Transverse colon (tissue), 4 donors: ENCODE data around the gene MBTPS1. TPM values are rescaled to one million over a fixed set of nuclear protein-coding genes. Genes with fewer than 3 reads are reported as not detected.

Experiments
- DNase-seq: peaks from one replicate; pipeline ENCODE4 v3.0.0-alpha.2; 2019
- H3K27ac ChIP-seq, 4 donors: fragments of 200-600 bp; sonication (generic); 2 replicates each; pipeline ENCODE4 v1.5.1; 2016 to 2018; ENCODE audit warnings: inconsistent platforms in 4 of 4
- H3K27me3 ChIP-seq: fragments of 200-600 bp; sonication (generic); 2 replicates; pipeline ENCODE4 v1.5.1; 2017; ENCODE audit warnings: inconsistent platforms
- H3K36me3 ChIP-seq, 4 donors: fragments of 200-600 bp; sonication (generic); 2 replicates each; pipeline ENCODE4 v1.5.1; 2017 to 2019; ENCODE audit warnings: inconsistent platforms in 4 of 4
- H3K4me1 ChIP-seq, 4 donors: fragments of 200-600 bp; sonication (generic); 2 replicates each; pipeline ENCODE4 v1.5.1; 2017 to 2020; ENCODE audit warnings: inconsistent platforms in 4 of 4
- H3K4me3 ChIP-seq, 4 donors: fragments of 200-600 bp; sonication (generic); 1 replicate in 1 of 4; 2 replicates in 3 of 4; pipeline versions ENCODE4 v1.5.1 to v1.6.1; 2017 to 2019; ENCODE audit warnings: inconsistent platforms in 4 of 4
- H3K9me3 ChIP-seq, 2 donors: fragments of 200-600 bp; sonication (generic); 2 replicates each; pipeline ENCODE4 v1.5.1; 2017 to 2019; ENCODE audit warnings: inconsistent platforms in 2 of 2
- CTCF ChIP-seq, 5 experiments: fragments of 200-600 bp in 3 of 5; fragments of 450-650 bp in 2 of 5; sonication (generic) in 3 of 5; IDR thresholded peaks; 1 replicate in 2 of 5; 2 replicates in 3 of 5; pipeline ENCODE4 v1.5.1; 2016 to 2017; ENCODE audit warnings: antibody characterized with exemption in 5 of 5, inconsistent platforms in 3 of 5, mild to moderate bottlenecking in 2 of 5, moderate library complexity in 1 of 5
- EP300 ChIP-seq: sonication (generic); formaldehyde crosslinking; IDR thresholded peaks from one replicate; pipeline ENCODE4 v1.6.1; 2017; ENCODE audit warnings: antibody characterized with exemption, low read depth
- POLR2A ChIP-seq: fragments of 450-650 bp; IDR thresholded peaks from one replicate; pipeline ENCODE4 v1.6.1; 2016; ENCODE audit warnings: antibody characterized with exemption, mild to moderate bottlenecking, moderate library complexity
- POLR2AphosphoS5 ChIP-seq, 3 donors: sonication (generic); formaldehyde crosslinking; IDR thresholded peaks; one replicate each; pipeline ENCODE4 v1.6.1; 2016; ENCODE audit warnings: antibody characterized with exemption in 3 of 3
- WGBS, 2 donors: methylation state at CpG; one replicate each; pipeline ENCODE4 v1.1.5; 2018; ENCODE audit warnings: low coverage in 1 of 2; 5-methylcytosine and 5-hydroxymethylcytosine counted together
- in situ Hi-C, 4 donors: fragments of 200-750 bp; cut with MboI; loops; one replicate each; pipeline versions ENCODE4 v1.15.0 to v1.15.1; 2017; ENCODE audit warnings: low sequenced_read_pairs in 3 of 4, low pct_ligation_motif_present in 1 of 4, low pct_unique_long_range_greater_than_20kb in 1 of 4
- intact Hi-C: fragments of 100-400 bp; cut with DNase I; formaldehyde crosslinking; loops from one replicate; pipeline ENCODE4 v1.15.1; 2023; ENCODE audit warnings: low total_unique reads
- total RNA-seq, 4 donors: library from RNA; depleted of rRNA; stranded (reverse); fragments of >200 nt; gene quantifications; one replicate each; pipeline ENCODE4 v1.1.0, GENCODE V29; 2016

MBTPS1 gene
- total RNA-seq, 4 donors from 2014 or later: 53.7 to 110 (median 97.0) TPM

DNA sequence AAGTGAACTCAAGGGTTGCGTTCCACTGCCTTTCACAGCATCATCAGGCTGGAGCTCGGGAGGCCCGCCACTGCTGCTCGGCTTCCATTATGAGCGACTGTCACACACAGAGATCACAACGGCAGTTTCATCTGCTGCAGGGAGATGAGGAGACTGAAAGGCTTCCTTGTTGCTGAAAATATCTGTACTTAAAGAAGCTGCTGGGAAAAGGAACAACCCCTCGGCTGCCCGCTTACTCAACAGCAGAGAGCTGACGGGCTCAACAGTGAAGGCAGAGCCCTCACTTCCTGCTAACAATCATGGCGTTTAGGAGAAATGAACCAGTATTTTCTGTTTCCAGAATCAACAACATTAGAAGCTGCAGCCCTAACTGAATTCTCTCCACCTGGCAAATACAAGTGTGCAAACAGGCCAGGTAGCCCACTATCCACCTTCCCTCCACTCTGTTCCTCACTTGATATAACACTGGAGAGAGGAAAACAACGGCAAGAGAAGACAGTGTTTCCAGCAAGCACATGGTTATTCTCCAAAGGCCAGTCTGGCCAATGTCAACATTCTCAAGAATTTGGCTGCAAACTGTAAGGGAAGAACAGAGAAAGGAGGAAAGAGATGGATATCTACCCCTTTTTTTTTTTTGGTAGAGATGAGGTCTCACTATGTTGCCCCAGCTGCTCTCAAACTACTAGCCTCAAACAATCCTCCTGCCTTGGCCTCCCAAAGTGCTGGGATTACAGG, 33.7 kb downstream of the MBTPS1 start:
- TF ChIP-seq CTCF (IDR thresholded peaks at IDR 0.05) (no peak), POLR2A (no peak), POLR2AphosphoS5 (IDR thresholded peaks at IDR 0.05) (peak in 1 of 3 donors; percentile 29)
- intact Hi-C loops: no loop called here
- in situ Hi-C loops: loop anchor here in 3 of 4 donors (10.0 to 25.0 kb wide), 2 partner anchors 92 to 404 kb away; no protein-coding TSS in a partner anchor
- Histone ChIP-seq H3K9me3 (no peaks in the 10 kb centered on the region), H3K27ac (no peak overlapping the region), H3K27me3 (no peaks in the 10 kb centered on the region), H3K4me3 (no peak overlapping the region), H3K36me3 (peaks cover 0 to 44% (median 16%) of the 10 kb centered on the region in 4 donors), H3K4me1 (no peaks in the 10 kb centered on the region)
- WGBS, 2 donors: 81 to 100% methylated on average over 1 to 11 of the region's 11 CpGs
- no peak for DNase-seq

GRCh38 chr16:84082110-84082509, 34.6 kb downstream of the MBTPS1 start:
- H3K9me3 ChIP-seq: no peaks in the 10 kb centered on the region
- TF ChIP-seq POLR2A (no peak), POLR2AphosphoS5 (IDR thresholded peaks at IDR 0.05) (no peak), CTCF (IDR thresholded peaks at IDR 0.05) (no peak), EP300 (no peak)
- in situ Hi-C loops: loop anchor here in 3 of 4 donors (10.0 to 25.0 kb wide), 2 partner anchors 93 to 405 kb away; no protein-coding TSS in a partner anchor
- H3K4me3 ChIP-seq: no peak overlapping the region
- peaks cover 0 to 44% (median 13%) of the 10 kb centered on the region in 4 donors for H3K36me3 ChIP-seq
- H3K27me3 ChIP-seq: no peaks in the 10 kb centered on the region
- no peaks in the 10 kb centered on the region for H3K4me1 ChIP-seq
- no peak for DNase-seq
- intact Hi-C loops: no loop called here
- H3K27ac ChIP-seq: no peak overlapping the region
- 91 to 100% methylated on average over 2 to 6 of the region's 6 CpGs for WGBS, 2 donors

DNA sequence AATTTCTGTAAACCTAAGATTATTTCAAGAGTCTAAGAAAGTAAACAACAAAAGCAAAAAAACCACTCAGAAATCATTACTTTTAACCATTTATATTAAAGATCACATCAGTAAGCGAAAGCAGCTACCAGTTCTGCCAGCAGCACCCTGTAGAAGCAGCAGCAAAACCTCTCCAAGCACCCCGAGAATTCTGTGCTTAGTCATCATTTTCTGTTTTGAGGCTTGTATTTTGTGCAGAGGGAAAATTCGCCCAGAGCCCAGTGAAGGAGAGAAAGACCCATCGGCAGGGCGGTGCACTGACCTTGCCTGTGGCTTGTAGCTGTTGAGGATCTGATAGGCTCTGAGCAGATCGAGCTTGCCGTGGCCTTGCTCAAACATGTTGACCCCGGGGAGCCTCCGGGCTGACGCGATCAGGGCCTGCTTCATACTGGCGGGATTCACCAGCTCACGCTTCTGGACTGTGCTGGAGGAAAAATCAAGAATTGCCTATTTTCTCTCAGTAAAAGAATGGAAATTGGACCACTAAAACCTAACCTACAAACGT, 35.2 kb downstream of the MBTPS1 start:
- intact Hi-C loops (no loop called here), in situ Hi-C loops (loop anchor here in 3 of 4 donors (10.0 to 25.0 kb wide), 2 partner anchors 93 to 406 kb away; no protein-coding TSS in a partner anchor)
- H3K4me1 ChIP-seq: no peaks in the 10 kb centered on the region
- no peak overlapping the region for H3K4me3 ChIP-seq
- H3K36me3 ChIP-seq: peaks cover 0 to 44% (median 12%) of the 10 kb centered on the region in 4 donors
- DNase-seq: no peak
- 88 to 89% methylated on average over 5 to 14 of the region's 14 CpGs for WGBS, 2 donors
- no peak for TF ChIP-seq POLR2AphosphoS5 (IDR thresholded peaks at IDR 0.05)
- TF ChIP-seq POLR2A: no peak
- TF ChIP-seq CTCF (IDR thresholded peaks at IDR 0.05): no peak
- no peak for TF ChIP-seq EP300
- no peaks in the 10 kb centered on the region for H3K27me3 ChIP-seq
- no peaks in the 10 kb centered on the region for H3K9me3 ChIP-seq
- H3K27ac ChIP-seq: no peak overlapping the region

DNA sequence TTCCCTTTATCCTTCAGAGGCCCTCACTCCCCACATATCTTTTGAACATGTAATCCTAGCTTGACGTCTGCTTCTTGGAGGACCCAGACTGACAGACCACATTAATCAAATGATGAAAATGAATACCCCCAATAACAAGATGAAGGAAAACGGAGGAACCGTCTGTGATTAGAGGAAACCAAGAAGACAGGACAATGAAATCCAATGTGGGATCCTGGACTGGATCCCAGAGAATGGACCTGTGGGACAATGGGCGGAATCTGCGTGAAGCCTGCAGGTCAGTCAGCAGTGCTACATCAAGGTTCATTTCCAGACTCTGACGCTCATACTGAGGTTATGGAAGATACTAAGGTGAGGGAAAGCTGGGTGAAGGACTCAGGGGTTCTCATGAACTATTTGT, 35.9 kb downstream of the MBTPS1 start:
- TF ChIP-seq CTCF (IDR thresholded peaks at IDR 0.05) (no peak), POLR2A (no peak), POLR2AphosphoS5 (IDR thresholded peaks at IDR 0.05) (no peak), EP300 (no peak)
- H3K36me3 ChIP-seq: peaks cover 0 to 43% (median 15%) of the 10 kb centered on the region in 4 donors
- H3K9me3 ChIP-seq: no peaks in the 10 kb centered on the region
- H3K4me3 ChIP-seq: no peak overlapping the region
- H3K4me1 ChIP-seq: no peaks in the 10 kb centered on the region
- WGBS, 2 donors: 93 to 96% methylated on average over 4 to 6 of the region's 6 CpGs
- H3K27ac ChIP-seq: no peak overlapping the region
- intact Hi-C loops: no loop called here
- DNase-seq: no peak
- in situ Hi-C loops: loop anchor here in 3 of 4 donors (10.0 to 25.0 kb wide), 2 partner anchors 94 to 406 kb away; no protein-coding TSS in a partner anchor
- no peaks in the 10 kb centered on the region for H3K27me3 ChIP-seq
